Neural cell (in vitro differentiated cells): ENCODE data around the gene FADS1. TPM values are rescaled to one million over a fixed set of nuclear protein-coding genes. Genes with fewer than 3 reads are reported as not detected.

Source experiments
- H2AFZ ChIP-seq: fragments of 200-600, 300-800 bp; sonication (generic), shearing (Covaris generic); 2 replicates; pipeline ENCODE4 v1.6.0; 2014; ENCODE audit warnings: low read depth, mild to moderate bottlenecking, antibody characterized with exemption, low read length, moderate library complexity
- H3F3A ChIP-seq: fragments of 200-600 bp; shearing (Covaris generic); 2 replicates; pipeline ENCODE4 v1.6.1; 2016; ENCODE audit warnings: mild to moderate bottlenecking, moderate library complexity, mixed read lengths, antibody characterized with exemption, low read length; ENCODE audit not compliant: insufficient read depth, poor library complexity, severe bottlenecking
- H3K27ac ChIP-seq: fragments of 200-600, 300-800 bp; sonication (generic), shearing (Covaris generic); 2 replicates; pipeline ENCODE4 v1.5.1; 2014; ENCODE audit warnings: mild to moderate bottlenecking, low read length, moderate library complexity
- H3K27me3 ChIP-seq: fragments of 300-800, 200-600 bp; sonication (generic), shearing (Covaris generic); 2 replicates; pipeline ENCODE4 v1.6.0; 2014; ENCODE audit warnings: mild to moderate bottlenecking, low read depth, low read length, moderate library complexity; ENCODE audit not compliant: insufficient read depth
- H3K36me3 ChIP-seq: fragments of 300-800, 200-600 bp; sonication (generic), shearing (Covaris generic); 2 replicates; pipeline ENCODE4 v1.5.1; 2014; ENCODE audit warnings: mild to moderate bottlenecking, antibody characterized with exemption, low read length, moderate library complexity; ENCODE audit not compliant: insufficient read depth
- H3K4me2 ChIP-seq: fragments of 300-800, 200-600 bp; sonication (generic), shearing (Covaris generic); 2 replicates; pipeline ENCODE4 v1.6.0; 2014; ENCODE audit warnings: mild to moderate bottlenecking, low read length
- H3K4me3 ChIP-seq: fragments of 300-800, 200-600 bp; sonication (generic), shearing (Covaris generic); 2 replicates; pipeline ENCODE4 v1.5.1; 2014; ENCODE audit warnings: mild to moderate bottlenecking, low read length, moderate library complexity
- H3K79me2 ChIP-seq: fragments of 200-600 bp; shearing (Covaris generic); replicated peaks from 2 replicates; pipeline ENCODE4 v1.6.0; 2014; ENCODE audit warnings: mild to moderate bottlenecking, low read length, moderate library complexity; ENCODE audit not compliant: insufficient read depth
- H3K9ac ChIP-seq: fragments of 300-800, 200-600 bp; sonication (generic), shearing (Covaris generic); 2 replicates; pipeline ENCODE4 v1.6.1; 2016; ENCODE audit warnings: mild to moderate bottlenecking, low read length, mixed read lengths
- H3K9me2 ChIP-seq: fragments of 200-600 bp; shearing (Covaris generic); 2 replicates; pipeline ENCODE4 v1.6.1; 2016; ENCODE audit warnings: mild to moderate bottlenecking, low read length, mixed read lengths; ENCODE audit not compliant: insufficient read depth
- H3K9me3 ChIP-seq: fragments of 200-600, 300-800 bp; sonication (generic), shearing (Covaris generic); 2 replicates; pipeline ENCODE4 v1.6.1; 2016; ENCODE audit warnings: mild to moderate bottlenecking, mixed run types, low read length, moderate library complexity, mixed read lengths
- H4K20me1 ChIP-seq: fragments of 200-600 bp; shearing (Covaris generic); 2 replicates; pipeline ENCODE4 v1.6.1; 2016; ENCODE audit warnings: mild to moderate bottlenecking, mixed run types; ENCODE audit not compliant: insufficient read depth
- CTCF ChIP-seq: fragments of 450-650 bp; IDR thresholded peaks from 2 replicates; pipeline ENCODE4 v1.5.1; 2014; ENCODE audit warnings: antibody characterized with exemption, mild to moderate bottlenecking, moderate library complexity; ENCODE audit not compliant: poor library complexity, severe bottlenecking
- EP300 ChIP-seq: fragments of 450-650 bp; conservative IDR thresholded peaks from 2 replicates; pipeline ENCODE4 v1.6.1; 2014; ENCODE audit warnings: antibody characterized with exemption, mild to moderate bottlenecking, moderate library complexity; ENCODE audit not compliant: poor library complexity, severe bottlenecking
- EZH2 ChIP-seq: fragments of 200-600, 300-800 bp; shearing (Covaris generic), sonication (generic); IDR thresholded peaks from 2 replicates; pipeline ENCODE4 v1.6.1; 2014; ENCODE audit warnings: antibody characterized with exemption, low read length, borderline replicate concordance, mild to moderate bottlenecking; ENCODE audit not compliant: insufficient read depth, poor library complexity, severe bottlenecking
- MXI1 ChIP-seq: fragments of 450-650 bp; conservative IDR thresholded peaks from 2 replicates; pipeline ENCODE4 v1.6.1; 2014; ENCODE audit warnings: antibody characterized with exemption, mild to moderate bottlenecking; ENCODE audit not compliant: poor library complexity, severe bottlenecking
- POLR2AphosphoS5 ChIP-seq: IDR thresholded peaks from 2 replicates; pipeline ENCODE4 v1.6.1; 2012
- RAD21 ChIP-seq: fragments of 450-650 bp; conservative IDR thresholded peaks from 2 replicates; pipeline ENCODE4 v1.6.1; 2014; ENCODE audit warnings: antibody characterized with exemption, mild to moderate bottlenecking, moderate library complexity
- REST ChIP-seq: IDR thresholded peaks from 2 replicates; pipeline ENCODE4 v1.6.1; 2012; ENCODE audit warnings: borderline replicate concordance
- SMC3 ChIP-seq: fragments of 450-650 bp; conservative IDR thresholded peaks from 2 replicates; pipeline ENCODE4 v1.6.1; 2014; ENCODE audit warnings: antibody characterized with exemption, mild to moderate bottlenecking, moderate library complexity; ENCODE audit not compliant: poor library complexity
- TAF1 ChIP-seq: IDR thresholded peaks from 2 replicates; pipeline ENCODE4 v1.6.1; 2012; ENCODE audit warnings: low read depth
- polyA plus RNA-seq: library from polyadenylated mRNA; depleted of rRNA; stranded (reverse); fragments of >200 nt; gene quantifications from 2 replicates; pipeline ENCODE4 v1.2.3, GENCODE V29; 2014

FADS1 gene
- polyA plus RNA-seq, 1 donor from 2014 or later: 102 TPM

- TF ChIP-seq REST (no peak), CTCF (no peak), RAD21 (no peak), TAF1 (no peak), EP300 (no peak), POLR2AphosphoS5 (no peak), SMC3 (no peak), EZH2 (no peak), MXI1 (no peak)
- no peaks in the 10 kb centered on the region for H3F3A ChIP-seq
- peaks cover 56% of the 10 kb centered on the region for H3K79me2 ChIP-seq
- no peak overlapping the region for H3K4me3 ChIP-seq
- no peaks in the 10 kb centered on the region for H3K9me2 ChIP-seq
- no peak overlapping the region for H3K27ac ChIP-seq
- peaks cover 4% of the 10 kb centered on the region for H4K20me1 ChIP-seq
- H3K9ac ChIP-seq: no peak overlapping the region
- no peaks in the 10 kb centered on the region for H3K9me3 ChIP-seq
- H3K27me3 ChIP-seq: no peaks in the 10 kb centered on the region
- no peak overlapping the region for H2AFZ ChIP-seq
- peaks cover 20% of the 10 kb centered on the region for H3K36me3 ChIP-seq
- H3K4me2 ChIP-seq: no peak overlapping the region
These were observed 20.7 kb upstream of the FADS1 start for GRCh38 chr11:61837411-61838005.

DNA sequence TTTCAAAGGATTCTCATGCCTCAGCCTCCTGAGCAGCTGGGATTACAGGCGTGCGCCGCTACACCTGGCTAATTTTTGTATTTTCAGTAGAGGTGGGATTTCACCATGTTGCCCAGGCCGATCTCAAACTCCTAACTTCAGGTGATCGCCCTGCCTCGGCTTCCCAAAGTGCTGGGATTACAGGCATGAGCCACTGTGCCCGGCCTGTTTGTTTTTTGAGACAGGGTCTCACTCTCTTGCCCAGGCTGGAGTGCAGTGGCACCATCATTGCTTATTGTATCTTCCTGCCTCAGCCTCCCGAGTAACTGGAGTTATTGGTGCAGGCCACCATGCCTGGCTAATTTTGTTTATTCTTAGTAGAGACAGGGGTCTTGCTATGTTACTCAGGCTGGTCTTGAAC, 19.4 kb upstream of the FADS1 start:
- H3K9me2 ChIP-seq: no peaks in the 10 kb centered on the region
- H3K9me3 ChIP-seq: no peaks in the 10 kb centered on the region
- H3K79me2 ChIP-seq: peaks cover 70% of the 10 kb centered on the region
- no peak overlapping the region for H3K4me3 ChIP-seq
- no peaks in the 10 kb centered on the region for H3K27me3 ChIP-seq
- TF ChIP-seq REST (no peak), MXI1 (no peak), SMC3 (no peak), EZH2 (no peak), EP300 (no peak), RAD21 (no peak), TAF1 (no peak), CTCF (no peak), POLR2AphosphoS5 (no peak)
- H2AFZ ChIP-seq: no peak overlapping the region
- H3K36me3 ChIP-seq: peaks cover 12% of the 10 kb centered on the region
- H4K20me1 ChIP-seq: peaks cover 8% of the 10 kb centered on the region
- H3K4me2 ChIP-seq: no peak overlapping the region
- no peak overlapping the region for H3K27ac ChIP-seq
- H3K9ac ChIP-seq: no peak overlapping the region
- no peaks in the 10 kb centered on the region for H3F3A ChIP-seq
